DND-41 (cell line): Measurements from ENCODE around the gene MOB3C.
A peak's percentile ranks its signal among the peaks of the same experiment; 100 is the strongest.

ENCODE experiments used
- ATAC-seq: fragments of 200-7000 bp; cut with Tn5 transposase; 3 replicates; pipeline ENCODE4 v1.9.1; 2021; ENCODE audit warnings: low read depth; ENCODE audit not compliant: insufficient read depth
- DNase-seq: peaks from one replicate; pipeline ENCODE4 v3.0.0-alpha.2; 2020
- H2AFZ ChIP-seq: 2 replicates; pipeline ENCODE4 v1.6.0; 2012; ENCODE audit warnings: low read depth, low read length
- H3K27ac ChIP-seq: 2 replicates; pipeline ENCODE4 v1.5.1; 2012; ENCODE audit warnings: low read length, inconsistent platforms
- H3K27me3 ChIP-seq: fragments of 200-600 bp; sonication (generic); 2 replicates; pipeline ENCODE4 v1.6.0; 2012; ENCODE audit warnings: low read length, mild to moderate bottlenecking, inconsistent platforms; ENCODE audit not compliant: insufficient read depth, poor library complexity
- H3K36me3 ChIP-seq: 2 replicates; pipeline ENCODE4 v1.5.1; 2012; ENCODE audit warnings: low read length, inconsistent platforms; ENCODE audit not compliant: insufficient read depth
- H3K4me1 ChIP-seq: 2 replicates; pipeline ENCODE4 v1.5.1; 2012; ENCODE audit warnings: mild to moderate bottlenecking, low read length; ENCODE audit not compliant: insufficient read depth
- H3K4me2 ChIP-seq: 2 replicates; pipeline ENCODE4 v1.6.0; 2012; ENCODE audit warnings: mild to moderate bottlenecking, moderate library complexity, low read length, inconsistent platforms; ENCODE audit not compliant: insufficient read depth
- H3K4me3 ChIP-seq, 2 experiments: fragments of 200-600 bp in 1 of 2; shearing (Covaris generic) in 1 of 2; 2 replicates each; pipeline ENCODE4 v1.5.1; 2012 to 2016; ENCODE audit warnings: inconsistent platforms in 2 of 2, low read length in 2 of 2, mild to moderate bottlenecking in 2 of 2, low read depth in 1 of 2, moderate library complexity in 1 of 2
- H3K79me2 ChIP-seq: 2 replicates; pipeline ENCODE4 v1.6.0; 2012; ENCODE audit warnings: low read length, inconsistent platforms; ENCODE audit not compliant: insufficient read depth
- H3K9ac ChIP-seq: 2 replicates; pipeline ENCODE4 v1.6.0; 2012; ENCODE audit warnings: low read depth, mild to moderate bottlenecking, inconsistent platforms, low read length, moderate library complexity
- H3K9me3 ChIP-seq: 2 replicates; pipeline ENCODE4 v1.5.1; 2012; ENCODE audit warnings: low read length, moderate library complexity, mild to moderate bottlenecking, inconsistent platforms; ENCODE audit not compliant: insufficient read depth, severe bottlenecking
- H4K20me1 ChIP-seq: 2 replicates; pipeline ENCODE4 v1.6.0; 2012; ENCODE audit warnings: low read length; ENCODE audit not compliant: insufficient read depth
- CTCF ChIP-seq: IDR thresholded peaks from 2 replicates; pipeline ENCODE4 v1.5.1; 2012; ENCODE audit warnings: borderline replicate concordance, low read length, moderate library complexity, mild to moderate bottlenecking; ENCODE audit not compliant: poor library complexity, severe bottlenecking; ENCODE audit errors: extremely low read depth
- EZH2 ChIP-seq: IDR thresholded peaks from 3 replicates; pipeline ENCODE4 v1.6.1; 2012; ENCODE audit warnings: borderline replicate concordance, low read depth, mild to moderate bottlenecking, moderate library complexity, low read length, inconsistent platforms; ENCODE audit not compliant: severe bottlenecking

MOB3C gene

GRCh38 chr1:46596036-46596435 is 20.6 kb downstream of the MOB3C start:
- H3K4me2 ChIP-seq: no peak overlapping the region
- no peaks in the 10 kb centered on the region for H4K20me1 ChIP-seq
- H3K9me3 ChIP-seq: no peaks in the 10 kb centered on the region
- peaks cover 12% of the 10 kb centered on the region for H3K4me1 ChIP-seq
- no peaks in the 10 kb centered on the region for H3K27me3 ChIP-seq
- TF ChIP-seq CTCF (no peak), EZH2 (no peak)
- DNase-seq (no peak), ATAC-seq (no peak)
- H3K79me2 ChIP-seq: no peaks in the 10 kb centered on the region
- H3K4me3 ChIP-seq: no peak overlapping the region
- no peak overlapping the region for H3K27ac ChIP-seq
- H3K36me3 ChIP-seq: peaks cover 19% of the 10 kb centered on the region
- no peak overlapping the region for H3K9ac ChIP-seq
- no peak overlapping the region for H2AFZ ChIP-seq

- Histone ChIP-seq H2AFZ (no peak overlapping the region), H3K27me3 (no peaks in the 10 kb centered on the region), H3K4me2 (no peak overlapping the region), H3K79me2 (no peaks in the 10 kb centered on the region), H3K27ac (no peak overlapping the region), H3K36me3 (peaks cover 24% of the 10 kb centered on the region), H3K4me1 (peaks cover 12% of the 10 kb centered on the region), H3K4me3 (no peak overlapping the region), H3K9me3 (no peaks in the 10 kb centered on the region), H3K9ac (no peak overlapping the region), H4K20me1 (no peaks in the 10 kb centered on the region)
- TF ChIP-seq CTCF: no peak
- no peak for TF ChIP-seq EZH2
- ATAC-seq (peak; percentile 56; the same call in 1 of the 3 replicates), DNase-seq (peak; percentile 60)
These were observed 21.5 kb downstream of the MOB3C start for GRCh38 chr1:46595127-46595526.

- Histone ChIP-seq H3K27ac (no peak overlapping the region), H4K20me1 (no peaks in the 10 kb centered on the region; the same call in 1 of the 2 replicates), H3K27me3 (no peaks in the 10 kb centered on the region), H3K79me2 (no peaks in the 10 kb centered on the region), H3K4me3 (no peak overlapping the region), H3K4me2 (no peak overlapping the region), H3K9me3 (no peaks in the 10 kb centered on the region), H3K36me3 (peaks cover 29% of the 10 kb centered on the region), H3K9ac (no peak overlapping the region), H3K4me1 (peaks cover 12% of the 10 kb centered on the region), H2AFZ (no peak overlapping the region)
- no peak for TF ChIP-seq EZH2
- TF ChIP-seq CTCF: no peak
- no peak for DNase-seq
- ATAC-seq: no peak
These were observed 22.5 kb downstream of the MOB3C start for GRCh38 chr1:46594063-46594462.

- no peaks in the 10 kb centered on the region for H3K79me2 ChIP-seq
- H4K20me1 ChIP-seq: no peaks in the 10 kb centered on the region; the same call in 1 of the 2 replicates
- no peak overlapping the region for H2AFZ ChIP-seq
- no peak overlapping the region for H3K4me2 ChIP-seq
- H3K9ac ChIP-seq: no peak overlapping the region
- ATAC-seq (no peak), DNase-seq (no peak)
- TF ChIP-seq EZH2 (no peak), CTCF (no peak)
- no peaks in the 10 kb centered on the region for H3K9me3 ChIP-seq
- peaks cover 12% of the 10 kb centered on the region for H3K4me1 ChIP-seq
- peaks cover 31% of the 10 kb centered on the region for H3K36me3 ChIP-seq
- H3K27ac ChIP-seq: no peak overlapping the region
- H3K4me3 ChIP-seq: no peak overlapping the region
- H3K27me3 ChIP-seq: no peaks in the 10 kb centered on the region
These were observed 23.8 kb downstream of the MOB3C start for GRCh38 chr1:46592823-46593222.
